B cell (primary cell): ENCODE results near the gene ZSCAN21. TPM values are rescaled to one million over a fixed set of nuclear protein-coding genes. Genes with fewer than 3 reads are reported as not detected.

ENCODE experiments used
- ATAC-seq: fragments of 200-7000 bp; cut with Tn5 transposase; one replicate; pipeline ENCODE4 v1.10.0; 2021; ENCODE audit warnings: low read depth, mild to moderate bottlenecking, moderate number of reproducible peaks, moderate library complexity
- CTCF ChIA-PET: fragments of 350-600 bp; sonication (Branson Sonifier 250); formaldehyde crosslinking; loops from one replicate; lab custom pipeline; 2021; ENCODE audit warnings: antibody characterized with exemption, inconsistent platforms; lab: Charles Lee
- POLR2A ChIA-PET: fragments of 350-600 bp; sonication (Branson Sonifier 250); formaldehyde crosslinking; loops from one replicate; lab custom pipeline; 2021; ENCODE audit warnings: antibody characterized with exemption; lab: Charles Lee
- DNase-seq: peaks from one replicate; pipeline ENCODE4 v3.0.0; 2013
- H2AFZ ChIP-seq: 2 replicates; pipeline ENCODE4 v1.6.1; 2012; ENCODE audit warnings: mild to moderate bottlenecking, low read depth, low read length; ENCODE audit not compliant: insufficient read depth, poor library complexity, severe bottlenecking
- H3K27ac ChIP-seq, 2 donors: 1 replicate in 1 of 2; 2 replicates in 1 of 2; pipeline ENCODE4 v1.5.1; 2012 to 2013; ENCODE audit warnings: low read length in 2 of 2, mild to moderate bottlenecking in 2 of 2, moderate library complexity in 1 of 2
- H3K27me3 ChIP-seq, 4 experiments: fragments of 200-600 bp in 1 of 4; sonication (generic) in 1 of 4; replicated peaks in 1 of 4; 1 replicate in 2 of 4; 2 replicates in 2 of 4; pipeline versions ENCODE4 v1.6.1 to v1.7.0; 2013 to 2016; ENCODE audit warnings: low read length in 3 of 4, mild to moderate bottlenecking in 2 of 4, mixed read lengths in 1 of 4, moderate library complexity in 1 of 4; ENCODE audit not compliant: insufficient read depth in 4 of 4, control insufficient read depth in 3 of 4; ENCODE audit errors: control extremely low read depth in 1 of 4
- H3K36me3 ChIP-seq, 2 experiments: replicated peaks in 1 of 2; 1 replicate in 1 of 2; 2 replicates in 1 of 2; pipeline versions ENCODE4 v1.6.1 to v1.7.1; 2013; ENCODE audit warnings: low read length in 1 of 2; ENCODE audit not compliant: insufficient read depth in 2 of 2, control insufficient read depth in 1 of 2; ENCODE audit errors: control extremely low read depth in 1 of 2, extremely low read depth in 1 of 2
- H3K4me1 ChIP-seq, 2 donors: fragments of 200-600 bp in 1 of 2; sonication (generic) in 1 of 2; 1 replicate in 1 of 2; 2 replicates in 1 of 2; pipeline versions ENCODE4 v1.5.1 to v1.6.1; 2013 to 2017; ENCODE audit warnings: low read length in 2 of 2; ENCODE audit not compliant: control insufficient read depth in 2 of 2, insufficient read depth in 2 of 2
- H3K4me2 ChIP-seq: replicated peaks from 2 replicates; pipeline ENCODE3; 2012; ENCODE audit warnings: mild to moderate bottlenecking, low read depth, low read length; ENCODE audit not compliant: poor library complexity, severe bottlenecking
- H3K4me3 ChIP-seq, 5 experiments: fragments of 200-600 bp in 1 of 5; sonication (generic) in 1 of 5; 1 replicate in 3 of 5; 2 replicates in 2 of 5; pipeline versions ENCODE4 v1.5.1 to v1.7.0; 2011 to 2016; ENCODE audit warnings: low read length in 4 of 5, mild to moderate bottlenecking in 4 of 5, low read depth in 2 of 5, control low read depth in 1 of 5, moderate library complexity in 1 of 5; ENCODE audit not compliant: insufficient read depth in 1 of 5; ENCODE audit errors: control extremely low read depth in 1 of 5, extremely low read depth in 1 of 5
- H3K79me2 ChIP-seq: fragments of 200-600 bp; sonication (generic); one replicate; pipeline ENCODE4 v1.6.0; 2016; ENCODE audit warnings: low read length; ENCODE audit not compliant: control insufficient read depth, insufficient read depth
- H3K9ac ChIP-seq: fragments of 200-600 bp; sonication (generic); 2 replicates; pipeline ENCODE4 v1.6.1; 2017; ENCODE audit warnings: mild to moderate bottlenecking, low read length, moderate library complexity
- H3K9me3 ChIP-seq, 3 donors: one replicate each; pipeline versions ENCODE4 v1.6.1 to v1.7.1; 2013; ENCODE audit warnings: low read length in 2 of 3; ENCODE audit not compliant: control insufficient read depth in 2 of 3, insufficient read depth in 1 of 3; ENCODE audit errors: control extremely low read depth in 1 of 3
- H4K20me1 ChIP-seq: 2 replicates; pipeline ENCODE4 v1.6.0; 2012; ENCODE audit warnings: mild to moderate bottlenecking, low read length; ENCODE audit not compliant: insufficient read depth, control insufficient read depth, poor library complexity, severe bottlenecking
- H3K27ac Mint-ChIP-seq: one replicate; pipeline ENCODE4 v1.8.0; 2021; ENCODE audit warnings: mixed read lengths
- H3K27me3 Mint-ChIP-seq: one replicate; pipeline ENCODE4 v1.8.0; 2021; ENCODE audit warnings: mixed read lengths
- H3K4me1 Mint-ChIP-seq: one replicate; pipeline ENCODE4 v1.8.0; 2021; ENCODE audit warnings: mixed read lengths
- H3K4me3 Mint-ChIP-seq: one replicate; pipeline ENCODE4 v1.8.0; 2021; ENCODE audit warnings: mixed read lengths
- H3K9me3 Mint-ChIP-seq: one replicate; pipeline ENCODE4 v1.8.0; 2022; ENCODE audit warnings: mixed read lengths; ENCODE audit not compliant: insufficient read depth
- CTCF ChIP-seq: fragments of 200-600 bp; IDR thresholded peaks from one replicate; pipeline ENCODE4 v1.8.0; 2022; ENCODE audit warnings: antibody characterized with exemption, mild to moderate bottlenecking
- EZH2 ChIP-seq: IDR thresholded peaks from 2 replicates; pipeline ENCODE4 v1.6.1; 2012; ENCODE audit warnings: borderline replicate concordance, low read depth, mild to moderate bottlenecking, moderate library complexity, low read length; ENCODE audit not compliant: insufficient read depth, poor library complexity, severe bottlenecking
- WGBS: methylation state at CpG from one replicate; pipeline ENCODE4 v1.1.5; 2013; ENCODE audit warnings: missing lambda C conversion rate; ENCODE audit not compliant: insufficient coverage; 5-methylcytosine and 5-hydroxymethylcytosine counted together
- intact Hi-C: fragments of 100-400 bp; cut with micrococcal nuclease; formaldehyde crosslinking; loops from one replicate; pipeline ENCODE4 v1.10.0; 2022
- polyA plus RNA-seq: library from polyadenylated mRNA; depleted of rRNA; stranded (reverse); fragments of >200 nt; gene quantifications from 2 replicates; pipeline ENCODE4 v1.2.3, GENCODE V29; 2012
- total RNA-seq, 2 donors: library from RNA; stranded (reverse); fragments of 120-200 nt in 1 of 2; gene quantifications; 1 replicate in 1 of 2; 2 replicates in 1 of 2; pipeline versions ENCODE4 v1.2.3 to v1.2.4, GENCODE V29; 2013 to 2022

Gene ZSCAN21
- total and polyA plus RNA-seq, 2 donors (not counting 1 experiment from before 2014, with no cell fraction given), result 6.7 to 13.2 TPM

GRCh38 chr7:100075418-100075817, 25.8 kb downstream of the ZSCAN21 start:
- Histone ChIP-seq H3K9me3 (peaks cover 1 to 32% (median 21%) of the 10 kb centered on the region in 3 donors), H4K20me1 (peaks cover 24% of the 10 kb centered on the region), H3K9ac (no peak overlapping the region), H3K27me3 (no peaks in the 10 kb centered on the region), H3K36me3 (peaks cover 28 to 75% of the 10 kb centered on the region in 2 experiments), H3K4me2 (no peak overlapping the region), H3K27ac (no peak overlapping the region), H3K4me1 (peaks cover 0 to 2% of the 10 kb centered on the region in 2 donors), H2AFZ (no peak overlapping the region), H3K4me3 (no peak overlapping the region), H3K79me2 (peaks cover 19% of the 10 kb centered on the region)
- no peak for ATAC-seq
- H3K27me3 Mint-ChIP-seq, result no peaks in the 10 kb centered on the region
- DNase-seq, result no peak
- TF ChIP-seq CTCF, result no peak
- TF ChIP-seq EZH2, result no peak
- CTCF ChIA-PET, result interaction anchor here (0.7 kb wide), 1 partner anchor 59 kb away, joined by 5 read pairs; no protein-coding TSS in a partner anchor
- intact Hi-C loops, result no loop called here
- H3K4me3 Mint-ChIP-seq, result no peak overlapping the region
- no peak overlapping the region for H3K27ac Mint-ChIP-seq
- H3K4me1 Mint-ChIP-seq, result peaks cover 14% of the 10 kb centered on the region
- 93% methylated on average over 6 of the region's 6 CpGs for WGBS
- peaks cover 14% of the 10 kb centered on the region for H3K9me3 Mint-ChIP-seq
- POLR2A ChIA-PET, result no interaction called here

GRCh38 chr7:100077205-100077604, 27.6 kb downstream of the ZSCAN21 start:
- H3K4me2 ChIP-seq, result no peak overlapping the region
- ChIA-PET CTCF (no interaction called here), POLR2A (interaction anchor here (0.6 kb wide), 1 partner anchor 747 kb away, joined by 3 read pairs; no protein-coding TSS in a partner anchor)
- Mint-ChIP-seq H3K4me1 (peaks cover 24% of the 10 kb centered on the region), H3K27me3 (no peaks in the 10 kb centered on the region), H3K9me3 (peaks cover 3% of the 10 kb centered on the region), H3K4me3 (no peak overlapping the region), H3K27ac (no peak overlapping the region)
- TF ChIP-seq EZH2, result no peak
- TF ChIP-seq CTCF, result no peak
- no peak overlapping the region for H2AFZ ChIP-seq
- WGBS, result 100% methylated on average over 2 of the region's 4 CpGs
- peaks cover 12 to 57% of the 10 kb centered on the region in 2 experiments for H3K36me3 ChIP-seq
- intact Hi-C loops, result no loop called here
- DNase-seq, result no peak
- H3K9ac ChIP-seq, result no peak overlapping the region
- H4K20me1 ChIP-seq, result peaks cover 29% of the 10 kb centered on the region
- no peaks in the 10 kb centered on the region for H3K27me3 ChIP-seq
- H3K9me3 ChIP-seq, result peaks cover 0 to 14% (median 3%) of the 10 kb centered on the region in 3 donors
- H3K4me1 ChIP-seq, result peaks cover 8 to 13% of the 10 kb centered on the region in 2 donors
- H3K79me2 ChIP-seq, result peaks cover 29% of the 10 kb centered on the region
- ATAC-seq, result no peak
- H3K4me3 ChIP-seq, result no peak overlapping the region
- H3K27ac ChIP-seq, result no peak overlapping the region
